GM10248 (cell line): Measurements from ENCODE around the gene ADH4.
"Not testable (repeated sequence)": the region's sequence is repeated elsewhere in the genome, so short reads cannot be mapped to it uniquely, and the experiment has no call there.

ENCODE experiments used
- CTCF ChIA-PET: fragments of 300-600 bp; sonication (Branson Sonifier 250); formaldehyde crosslinking; extraction: SDS; loops from one replicate; lab custom pipeline; 2021; ENCODE audit warnings: antibody characterized with exemption; lab: Yijun Ruan, JAX
- POLR2A ChIA-PET: fragments of 350-650 bp; sonication (Branson Sonifier 250); formaldehyde crosslinking; extraction: SDS; loops from one replicate; lab custom pipeline; 2020; ENCODE audit warnings: antibody characterized with exemption; lab: Yijun Ruan, JAX
- DNase-seq: peaks from one replicate; pipeline ENCODE4 v3.0.0; 2012; ENCODE audit errors: extremely low spot score
- TF ChIP-seq, protein P1 (sequence below): IDR thresholded peaks from 2 replicates; pipeline ENCODE4 v1.5.1; 2012; ENCODE audit warnings: mild to moderate bottlenecking, low read depth; ENCODE audit errors: extremely low read depth, missing control alignments, control extremely low read depth

Gene ADH4

GRCh38 chr4:99088481-99089365, 55.4 kb downstream of the ADH4 start, which contains the start of gene ADH5:
TSS of gene ADH5 (minus strand) at chr4:99088788. CDS start at chr4:99088700, 88 bp downstream.
- CTCF ChIA-PET, result interaction anchor here (1.1 to 2.5 kb wide), 5 partner anchors 11 to 95 kb away, joined by 3 to 11 read pairs (median 3); partner anchors contain the start of gene METAP1
- peak; percentile 95 for DNase-seq
- POLR2A ChIA-PET, result interaction anchor here (0.6 kb wide), 1 partner anchor 45 kb away, joined by 6 read pairs; no protein-coding TSS in a partner anchor
- TF ChIP-seq, protein P1, sequence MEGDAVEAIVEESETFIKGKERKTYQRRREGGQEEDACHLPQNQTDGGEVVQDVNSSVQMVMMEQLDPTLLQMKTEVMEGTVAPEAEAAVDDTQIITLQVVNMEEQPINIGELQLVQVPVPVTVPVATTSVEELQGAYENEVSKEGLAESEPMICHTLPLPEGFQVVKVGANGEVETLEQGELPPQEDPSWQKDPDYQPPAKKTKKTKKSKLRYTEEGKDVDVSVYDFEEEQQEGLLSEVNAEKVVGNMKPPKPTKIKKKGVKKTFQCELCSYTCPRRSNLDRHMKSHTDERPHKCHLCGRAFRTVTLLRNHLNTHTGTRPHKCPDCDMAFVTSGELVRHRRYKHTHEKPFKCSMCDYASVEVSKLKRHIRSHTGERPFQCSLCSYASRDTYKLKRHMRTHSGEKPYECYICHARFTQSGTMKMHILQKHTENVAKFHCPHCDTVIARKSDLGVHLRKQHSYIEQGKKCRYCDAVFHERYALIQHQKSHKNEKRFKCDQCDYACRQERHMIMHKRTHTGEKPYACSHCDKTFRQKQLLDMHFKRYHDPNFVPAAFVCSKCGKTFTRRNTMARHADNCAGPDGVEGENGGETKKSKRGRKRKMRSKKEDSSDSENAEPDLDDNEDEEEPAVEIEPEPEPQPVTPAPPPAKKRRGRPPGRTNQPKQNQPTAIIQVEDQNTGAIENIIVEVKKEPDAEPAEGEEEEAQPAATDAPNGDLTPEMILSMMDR, result no peak

DNA sequence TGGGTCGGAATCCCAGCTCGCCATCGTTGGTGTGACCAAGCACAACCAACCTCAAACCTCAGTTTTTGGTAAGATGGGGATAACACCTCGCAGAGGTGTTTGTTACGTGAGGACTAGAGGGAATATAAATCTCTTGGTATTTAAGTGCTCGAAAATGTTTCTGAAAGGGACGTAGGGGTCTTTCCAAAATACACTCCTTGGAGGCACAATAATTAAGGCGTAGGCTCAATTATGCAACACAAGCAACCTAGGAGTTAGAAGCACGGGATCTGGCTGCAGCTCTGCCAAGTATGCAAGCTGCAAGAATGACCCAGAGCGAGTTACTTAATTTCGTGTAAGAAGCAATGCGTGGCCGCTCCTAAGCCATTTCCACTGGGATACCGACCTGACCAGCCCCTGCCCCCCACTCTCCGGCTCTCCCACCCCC, 56.1 kb downstream of the ADH4 start:
- peak; percentile 37 for DNase-seq
- CTCF ChIA-PET, result interaction anchor here (1.1 to 2.5 kb wide), 5 partner anchors 10 to 95 kb away, joined by 3 to 11 read pairs (median 3); partner anchors contain the start of gene METAP1
- TF ChIP-seq, protein P1, result no peak
- POLR2A ChIA-PET, result interaction anchor here (0.6 kb wide), 1 partner anchor 44 kb away, joined by 6 read pairs; no protein-coding TSS in a partner anchor

DNA sequence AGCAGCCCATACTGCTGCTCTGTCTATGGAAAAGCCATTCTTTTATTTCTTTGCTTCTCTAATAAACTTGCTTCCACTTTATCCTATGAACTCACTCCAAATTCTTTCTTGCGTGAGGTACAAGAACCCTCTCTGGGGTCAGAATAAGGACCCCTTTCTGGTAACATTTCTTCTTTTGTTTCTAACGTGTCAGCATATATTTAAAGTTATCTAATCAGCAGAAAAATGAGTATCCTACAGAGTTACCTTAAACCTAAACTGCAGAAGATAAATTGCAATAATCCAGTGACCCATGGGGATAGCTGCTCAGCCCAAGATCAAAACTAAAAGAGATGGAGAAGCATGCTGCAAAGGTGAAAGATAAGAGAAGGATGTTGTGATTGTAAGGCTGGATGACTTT, 59.5 kb downstream of the ADH4 start:
- ChIA-PET POLR2A (no interaction called here), CTCF (no interaction called here)
- TF ChIP-seq, protein P1, result no peak

GRCh38 chr4:99082192-99082591, 61.9 kb downstream of the ADH4 start:
- ChIA-PET CTCF (no interaction called here), POLR2A (no interaction called here)
- TF ChIP-seq, protein P1, result no peak
- no peak for DNase-seq

More for the DNA sequence above, 59.5 kb downstream of the ADH4 start:
- no peak for DNase-seq

DNA sequence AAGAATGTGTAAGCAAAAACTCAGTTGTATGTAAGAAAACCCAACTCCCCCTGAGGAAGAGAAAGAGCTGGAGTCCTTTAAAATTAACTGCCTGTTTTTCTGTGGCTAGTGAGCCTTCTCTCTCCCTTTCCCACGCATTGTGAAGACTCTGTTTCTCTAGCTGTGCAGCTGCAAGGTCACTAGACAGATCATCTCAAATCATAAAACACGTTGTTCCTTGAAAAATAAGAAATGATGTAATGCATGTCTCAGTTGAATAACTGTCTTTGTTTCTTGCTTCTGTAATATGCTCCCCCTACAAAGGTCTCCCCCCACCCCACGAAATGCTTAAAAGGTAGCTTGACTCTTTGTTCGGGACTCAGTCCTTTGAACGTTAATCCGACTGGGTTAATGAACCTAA, 63.2 kb downstream of the ADH4 start:
- DNase-seq, CTCF ChIA-PET: not testable (repeated sequence)
- POLR2A ChIA-PET, result interaction anchor here (0.7 kb wide), 1 partner anchor 81 kb away, joined by 4 read pairs; no protein-coding TSS in a partner anchor

- CTCF ChIA-PET, result interaction anchor here (1.6 kb wide), 1 partner anchor 24 kb away, joined by 5 read pairs; no protein-coding TSS in a partner anchor
- POLR2A ChIA-PET, result no interaction called here
- no peak for DNase-seq
- TF ChIP-seq, protein P1, result no peak
Observed at GRCh38 chr4:99079625-99080295, 64.3 kb downstream of the ADH4 start.
